Sigmoid colon (tissue), 4 donors: ENCODE data around the gene PARD3.

Source experiments
- CTCF ChIP-seq, 4 experiments: fragments of 450-650 bp in 3 of 4; fragments of 200-600 bp in 1 of 4; IDR thresholded peaks; one replicate each; pipeline ENCODE4 v1.5.1; 2016 to 2019; ENCODE audit warnings: antibody characterized with exemption in 4 of 4, mild to moderate bottlenecking in 3 of 4, moderate library complexity in 2 of 4
- POLR2AphosphoS5 ChIP-seq, 4 donors: sonication (generic); formaldehyde crosslinking; IDR thresholded peaks; one replicate each; pipeline ENCODE4 v1.6.1; 2017; ENCODE audit warnings: antibody characterized with exemption in 4 of 4

- TF ChIP-seq CTCF (IDR thresholded peaks at IDR 0.05) (no peak), POLR2AphosphoS5 (IDR thresholded peaks at IDR 0.05) (peak in 1 of 4 donors; percentile 44)
Measured at GRCh38 chr10:34434119-34434594, 380.9 kb downstream of the PARD3 start.
